Suppressor macrophage treated with lipopolysaccharide for 4 hours (primary cell): ENCODE results near the gene SRP14.
"Not testable (repeated sequence)": the region's sequence is repeated elsewhere in the genome, so short reads cannot be mapped to it uniquely, and the experiment has no call there.

Experiments used
- DNase-seq: peaks from one replicate; pipeline ENCODE4 v3.0.0-alpha.2; 2020

The SRP14 gene

DNA sequence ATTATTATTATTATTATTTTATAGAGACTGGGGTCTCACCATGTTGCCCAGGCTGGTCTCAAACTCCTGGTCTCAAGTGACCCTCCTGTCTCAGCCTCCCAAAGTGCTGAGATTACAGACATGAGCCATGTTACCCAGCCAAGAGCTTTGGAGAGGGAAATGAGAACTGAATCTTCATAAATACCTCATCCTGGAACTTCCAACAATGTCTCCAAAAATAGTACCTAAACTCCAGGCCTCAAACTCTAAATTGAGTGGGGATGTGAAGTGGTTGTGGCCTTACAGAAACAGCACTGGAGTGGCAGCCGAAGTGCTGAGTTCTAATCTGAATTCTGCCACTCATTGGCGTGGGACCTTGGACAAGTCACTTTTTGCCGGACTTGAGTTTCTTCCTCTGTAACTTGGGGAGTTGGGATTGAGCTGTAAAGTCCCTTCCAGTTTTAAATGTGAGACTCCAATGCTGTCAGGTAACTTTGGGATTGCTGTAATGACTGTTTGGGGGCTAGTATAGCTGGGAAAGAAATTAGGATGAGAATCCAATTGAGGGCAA, 10.0 kb upstream of the SRP14 start:
- DNase-seq, result peak; percentile 78

DNA sequence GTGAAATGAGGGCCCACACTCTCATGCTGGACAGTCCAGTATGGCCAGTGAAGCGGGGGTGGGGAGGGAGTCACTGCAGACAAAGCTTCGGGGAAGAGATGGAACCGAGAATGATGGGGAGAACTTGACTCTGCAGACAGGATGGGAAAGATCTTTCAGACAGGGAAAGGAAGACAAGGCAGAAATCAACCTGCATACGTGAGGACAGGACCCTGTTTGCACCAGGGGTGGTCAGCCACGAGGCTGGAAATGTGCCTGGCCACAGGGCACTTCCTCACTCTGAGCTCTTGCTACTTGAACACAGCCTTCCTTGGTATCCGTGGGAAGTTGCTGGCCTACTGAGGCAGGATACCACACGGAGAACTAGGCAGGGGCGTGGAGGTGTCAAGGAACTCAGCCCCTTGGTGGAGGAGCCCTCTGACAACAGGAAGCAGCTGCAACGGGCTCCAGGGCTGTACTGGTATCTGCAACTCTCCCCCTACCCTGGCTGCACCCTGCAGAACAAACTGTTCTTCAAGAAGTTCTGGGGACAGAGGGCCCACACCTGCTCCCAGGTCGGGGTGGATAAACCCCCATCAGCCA, 9.3 kb upstream of the SRP14 start:
- no peak for DNase-seq

DNA sequence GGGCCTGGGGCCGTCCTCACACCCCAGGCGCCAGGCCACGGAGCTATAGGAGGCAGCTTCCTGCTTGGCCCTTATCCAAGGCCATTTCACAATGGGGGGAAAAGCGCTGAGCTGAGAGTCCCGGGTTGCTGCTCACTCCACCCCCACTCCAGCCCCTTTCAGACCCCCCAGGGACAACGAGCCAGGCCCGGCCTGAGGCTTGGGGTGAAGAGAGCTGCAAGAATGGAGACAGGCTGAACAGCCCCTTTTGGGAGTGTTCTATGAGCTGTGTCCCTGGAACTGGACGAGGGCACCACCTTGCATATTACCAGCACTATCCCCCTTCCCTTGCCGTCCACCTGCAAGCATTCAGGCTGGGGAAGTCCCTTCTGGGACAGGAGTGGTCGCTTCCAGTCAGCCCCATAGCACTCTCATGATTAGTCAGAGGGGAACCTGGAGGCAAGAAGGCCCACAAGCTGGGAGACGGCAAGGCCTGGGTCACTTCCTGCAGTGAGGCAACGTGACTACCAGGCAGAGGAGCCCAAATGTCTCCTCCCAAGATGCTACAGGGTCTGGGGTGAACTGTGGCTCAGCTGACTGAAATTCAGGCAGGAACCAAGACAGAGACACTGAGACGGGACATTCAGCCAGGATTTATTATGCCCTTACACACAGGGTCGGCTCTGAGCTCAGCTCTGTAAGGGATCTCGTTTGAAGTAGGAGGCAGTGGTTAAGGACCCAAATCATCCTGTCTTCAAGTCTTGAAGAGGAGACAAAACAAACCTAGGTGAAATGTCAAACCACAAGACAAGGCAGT, 8.6 kb upstream of the SRP14 start:
- peak; percentile 92 for DNase-seq

DNA sequence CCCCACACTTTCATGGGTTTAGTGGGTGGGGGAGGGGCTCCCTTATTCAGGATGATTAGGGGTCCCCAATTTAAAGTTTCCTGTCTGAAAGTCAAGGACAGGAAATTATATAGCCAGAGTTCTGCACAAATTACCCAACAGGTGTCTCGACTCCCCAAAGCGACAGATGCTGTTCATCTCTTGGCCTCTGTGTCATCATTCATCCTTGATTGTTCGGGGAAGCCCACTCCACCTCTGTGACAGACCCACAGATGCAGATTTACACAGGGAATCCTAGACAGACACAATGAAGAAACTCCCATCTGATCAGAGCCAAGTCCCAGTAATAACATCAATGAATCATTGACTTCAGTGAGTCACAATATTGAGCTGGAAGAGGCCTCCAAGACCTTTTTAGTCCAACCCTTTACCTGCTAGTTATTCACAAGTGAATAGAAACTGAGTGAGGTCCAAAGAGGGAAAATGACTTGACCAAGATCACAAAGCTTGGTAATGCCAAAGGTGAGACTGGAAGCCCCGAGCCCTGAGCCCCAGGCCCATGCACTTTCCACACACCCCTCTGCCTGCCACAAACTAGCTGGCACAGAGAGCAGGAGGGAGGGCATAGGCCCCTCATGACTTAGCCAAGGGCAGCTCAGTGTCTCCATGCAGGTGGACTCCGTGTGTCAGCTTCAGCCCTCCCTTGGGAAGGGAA, 7.9 kb upstream of the SRP14 start:
- peak; percentile 74 for DNase-seq

DNA sequence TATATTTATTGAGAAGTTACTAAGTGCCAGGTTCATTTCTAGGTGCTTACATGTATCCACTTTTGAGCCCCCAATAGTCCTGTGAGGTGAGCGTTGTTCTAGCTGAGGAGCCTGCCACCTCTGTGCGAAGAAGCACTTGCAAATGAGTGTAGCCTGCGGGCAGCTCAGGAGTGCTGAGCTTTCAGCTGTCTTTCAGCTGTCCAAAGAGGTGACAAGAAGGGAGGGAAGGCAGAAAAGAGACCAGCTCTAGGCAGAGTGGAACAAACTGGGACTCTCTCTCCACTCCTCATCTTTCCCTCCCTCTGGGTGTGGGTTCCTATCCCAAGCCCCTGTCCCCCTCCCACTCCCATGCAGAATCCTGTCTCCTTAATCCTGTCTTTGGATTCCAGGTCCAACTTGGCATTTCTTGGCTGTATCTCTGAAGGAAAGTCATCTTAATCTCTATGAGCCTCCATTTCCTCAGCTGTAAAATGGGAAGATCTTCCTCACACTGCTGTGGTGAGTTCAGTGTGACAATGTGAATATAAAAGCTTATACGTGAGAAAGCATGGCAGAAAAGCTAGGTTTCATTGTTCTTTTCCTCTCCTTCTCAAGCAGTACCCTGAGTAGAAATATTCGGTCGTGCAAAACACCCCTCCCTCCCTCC, 6.7 kb upstream of the SRP14 start:
- DNase-seq, result no peak

DNA sequence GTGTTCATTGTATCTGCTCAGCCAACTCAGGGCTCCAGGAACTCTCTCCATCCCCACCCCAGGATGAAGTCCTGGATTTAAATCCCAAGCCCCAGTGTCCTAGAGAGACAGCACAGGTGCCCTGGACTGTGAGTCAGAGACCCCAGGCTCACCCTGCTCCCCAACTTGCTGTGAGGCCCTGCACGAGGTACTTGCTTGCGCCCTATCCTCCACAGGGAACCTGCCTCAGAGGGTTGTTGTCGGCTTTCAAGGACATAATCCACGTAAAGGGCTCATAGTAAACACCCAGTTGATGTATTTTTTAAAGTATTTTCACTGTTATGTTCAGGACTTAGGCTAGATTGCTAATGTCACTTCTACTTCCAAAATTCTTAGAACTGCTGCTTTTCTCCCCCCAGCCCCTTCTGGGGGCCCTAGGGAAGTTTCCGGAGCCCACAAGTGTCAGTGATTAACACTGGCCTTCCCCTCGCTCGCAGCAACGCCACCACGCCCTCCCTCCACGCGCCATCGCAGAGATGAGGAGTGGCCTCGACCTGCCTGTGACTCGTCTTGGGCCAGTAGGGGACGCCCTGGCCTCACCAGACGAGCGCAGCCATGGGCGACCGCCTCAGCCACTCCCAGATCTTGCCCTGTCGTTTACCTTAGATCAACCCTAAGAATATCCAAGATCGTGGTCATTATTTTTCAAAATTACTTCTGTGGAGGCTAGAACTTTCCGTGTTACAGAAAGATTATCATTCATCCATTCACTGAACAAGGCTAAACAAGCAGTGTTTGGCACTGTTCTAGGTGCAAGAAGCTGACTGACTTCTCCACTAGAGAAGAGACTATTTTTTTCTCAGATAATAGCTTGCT, 6.0 kb upstream of the SRP14 start:
- peak; percentile 93 for DNase-seq

DNA sequence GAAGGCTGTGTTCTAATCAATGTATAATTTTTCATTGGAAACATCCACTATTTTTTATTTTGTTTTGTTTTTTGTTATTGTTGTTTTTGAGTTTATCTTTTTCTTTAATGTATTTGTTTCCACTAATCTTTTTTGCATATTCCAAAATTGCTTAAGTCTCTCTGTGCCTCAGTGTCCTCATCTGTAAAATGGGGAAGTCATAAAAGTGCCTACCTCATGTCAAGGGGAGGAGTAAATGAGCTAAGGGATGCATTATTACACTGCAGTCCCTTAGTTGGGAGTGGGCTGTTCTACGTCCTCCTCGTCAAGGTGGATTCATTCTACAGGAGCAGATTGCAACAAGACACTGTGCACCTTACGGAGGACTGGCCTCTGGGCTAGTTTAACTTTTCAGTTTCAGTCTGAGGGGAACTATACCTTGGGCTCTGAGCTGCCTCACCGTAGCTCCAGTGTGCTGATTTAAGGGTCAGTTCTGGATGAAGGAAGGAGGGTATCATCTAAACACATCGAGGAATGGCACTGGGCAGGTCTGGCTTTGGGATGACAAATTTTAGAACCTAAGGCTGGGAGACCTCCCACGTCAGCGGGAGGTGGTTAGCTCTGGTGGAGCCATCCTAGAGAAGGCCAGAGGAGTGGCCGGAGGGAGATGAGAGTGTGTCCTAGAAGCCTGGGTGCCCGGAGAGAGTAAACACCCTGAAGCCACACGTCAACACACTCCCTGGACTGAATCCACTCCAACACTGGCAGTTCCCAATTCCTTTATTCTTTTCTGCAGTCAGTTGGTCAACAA, 5.1 kb upstream of the SRP14 start:
- no peak for DNase-seq

DNA sequence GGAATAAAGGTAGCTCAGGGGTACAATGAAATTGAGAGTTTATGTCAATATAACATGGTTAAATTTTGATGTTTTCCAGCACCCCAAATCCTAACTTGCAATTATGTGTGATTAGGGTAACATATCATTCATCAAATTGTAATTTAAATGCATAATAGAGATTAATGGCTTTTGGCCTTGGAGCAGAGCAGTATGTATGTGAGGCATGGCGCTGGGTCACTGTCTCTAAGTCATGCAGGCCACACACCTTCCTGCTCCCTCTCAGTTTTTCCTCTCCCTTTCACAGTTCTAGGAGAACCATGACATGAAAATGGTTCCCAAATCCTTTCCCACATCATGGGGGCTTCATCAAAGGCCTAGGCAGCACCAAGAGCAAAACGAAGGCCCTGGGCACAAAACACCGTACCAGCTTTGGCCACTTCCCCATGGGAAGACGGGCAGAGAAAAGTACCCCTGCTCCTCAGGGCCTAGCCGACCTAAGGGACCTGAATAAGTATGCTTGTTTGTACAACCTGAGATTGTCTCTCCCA, 3.9 kb upstream of the SRP14 start:
- no peak for DNase-seq

DNA sequence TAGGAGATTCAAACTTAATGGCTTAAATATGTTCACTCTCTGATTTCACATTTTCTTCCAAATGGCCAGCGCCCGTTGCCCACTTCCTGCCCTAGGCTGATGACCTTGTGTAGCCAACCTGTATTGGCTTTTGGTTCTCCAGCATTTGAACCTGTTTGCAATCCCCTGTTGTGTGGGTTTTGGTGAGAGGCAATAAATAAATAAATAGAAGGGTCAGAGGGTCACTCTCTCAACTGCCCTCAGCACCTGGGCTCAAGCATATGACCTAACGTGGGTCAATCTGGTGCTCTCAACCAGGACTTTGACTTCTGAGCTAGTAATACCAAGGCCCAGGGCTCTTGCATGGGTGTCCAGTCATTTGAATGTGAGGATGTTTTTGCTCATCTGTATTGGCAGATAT, 1.8 kb upstream of the SRP14 start:
- DNase-seq, result no peak

DNA sequence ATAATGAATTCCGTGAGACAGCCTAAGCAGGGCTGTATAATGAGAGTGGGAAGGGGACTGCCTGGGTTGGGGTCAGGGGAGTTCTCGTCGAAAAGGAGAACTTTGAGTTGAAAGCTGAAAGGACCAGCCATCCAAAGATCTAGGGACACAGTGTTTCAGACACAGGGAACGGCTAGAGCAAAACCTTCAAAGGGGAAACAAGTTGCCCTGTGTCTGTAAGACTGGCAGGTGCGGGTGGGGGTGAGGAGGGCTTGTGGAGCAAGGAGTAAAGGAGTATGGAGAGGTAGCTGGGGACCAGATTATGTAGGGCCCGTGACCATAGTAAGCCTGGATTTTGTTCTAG, 1.3 kb upstream of the SRP14 start:
- no peak for DNase-seq

DNA sequence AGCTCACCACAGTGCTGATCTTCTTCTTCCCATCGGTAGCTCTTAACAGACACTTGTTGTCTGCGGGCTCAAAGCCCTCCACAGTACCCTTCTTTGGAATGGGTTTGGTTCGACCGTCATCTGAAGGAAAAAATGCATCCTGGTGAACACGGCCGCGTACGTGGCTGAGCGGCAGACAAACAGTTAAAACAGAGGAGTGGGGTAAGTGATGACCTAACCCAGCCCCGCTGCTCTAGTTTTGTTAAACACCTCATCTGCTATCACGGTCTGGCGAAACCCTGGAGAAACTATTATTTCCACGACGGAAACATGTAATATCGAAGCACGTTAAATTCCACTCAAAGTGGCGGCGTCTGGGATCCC, 725 bp downstream of the SRP14 start:
- DNase-seq, result no peak

DNA sequence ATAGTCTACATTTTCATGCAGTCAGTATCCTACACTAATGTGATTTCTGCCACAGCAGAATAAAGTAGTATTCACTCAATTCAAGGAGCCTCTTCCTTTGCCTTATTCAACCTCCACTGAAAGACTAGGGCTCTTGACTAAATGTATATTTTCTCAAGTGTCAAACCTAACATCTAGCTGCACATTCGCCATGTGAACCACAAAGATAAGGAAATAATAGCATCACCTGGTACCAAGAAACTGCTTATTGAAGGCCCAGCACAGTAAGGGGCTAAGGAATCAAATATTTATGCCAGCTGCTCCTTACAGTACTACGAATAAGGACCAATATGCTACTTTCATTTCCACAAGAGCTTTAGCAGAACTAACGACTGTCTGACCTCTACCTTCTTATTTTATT, 1.3 kb downstream of the SRP14 start:
- DNase-seq, result no peak

DNA sequence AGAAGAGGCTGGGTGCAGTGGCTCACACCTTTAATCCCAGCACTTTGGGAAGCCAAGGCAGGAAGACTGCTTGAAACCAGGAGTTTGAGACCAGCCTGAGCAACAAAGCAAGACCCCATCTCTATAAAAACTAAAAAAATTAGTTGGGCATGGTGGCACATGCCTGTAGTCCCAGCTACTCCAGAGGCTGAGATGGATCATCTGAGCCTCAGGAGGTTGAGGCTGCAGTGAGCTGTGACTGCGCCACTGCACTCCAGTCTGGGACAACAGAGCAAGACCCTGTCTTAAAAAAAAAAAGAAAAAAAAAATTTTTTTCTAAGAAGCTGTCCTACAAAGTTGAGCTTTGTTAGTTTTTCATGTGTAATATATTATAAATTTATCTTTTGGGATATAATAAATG, 3.8 kb downstream of the SRP14 start:
- not testable (repeated sequence) for DNase-seq

DNA sequence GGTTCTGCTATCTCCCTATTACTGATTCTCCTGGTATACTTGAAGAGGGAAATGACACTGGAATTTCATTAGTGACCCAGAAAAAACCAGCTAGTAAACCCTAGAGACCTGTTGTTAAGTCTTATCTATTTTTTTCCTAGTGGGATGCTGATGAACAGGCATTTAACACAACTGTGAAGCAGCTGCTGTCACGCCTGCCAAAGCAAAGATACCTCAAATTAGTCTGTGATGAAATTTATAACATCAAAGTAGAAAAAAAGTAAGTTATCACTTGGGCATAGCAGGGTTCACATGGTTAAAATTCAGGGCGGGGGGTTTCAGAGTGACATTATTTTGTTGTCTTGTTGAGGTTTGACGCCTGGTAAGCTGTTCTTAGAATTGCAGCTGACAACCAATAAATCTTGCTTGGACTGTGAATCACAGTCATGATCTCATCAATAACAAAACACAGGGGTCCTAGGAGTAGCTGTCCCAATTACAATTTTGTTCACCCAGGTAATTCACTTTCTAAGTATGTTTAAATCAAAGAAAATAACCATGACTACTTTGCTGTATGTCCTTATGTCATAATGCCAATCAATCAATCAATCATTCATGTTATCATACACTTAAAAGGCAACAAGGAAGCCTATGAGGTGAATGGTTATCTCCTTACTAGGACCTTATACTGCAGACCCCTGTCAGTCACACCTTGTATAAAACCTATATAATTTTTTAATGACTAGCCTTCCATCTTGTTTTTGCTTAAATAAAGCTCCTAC, 4.6 kb downstream of the SRP14 start:
- DNase-seq, result no peak

DNA sequence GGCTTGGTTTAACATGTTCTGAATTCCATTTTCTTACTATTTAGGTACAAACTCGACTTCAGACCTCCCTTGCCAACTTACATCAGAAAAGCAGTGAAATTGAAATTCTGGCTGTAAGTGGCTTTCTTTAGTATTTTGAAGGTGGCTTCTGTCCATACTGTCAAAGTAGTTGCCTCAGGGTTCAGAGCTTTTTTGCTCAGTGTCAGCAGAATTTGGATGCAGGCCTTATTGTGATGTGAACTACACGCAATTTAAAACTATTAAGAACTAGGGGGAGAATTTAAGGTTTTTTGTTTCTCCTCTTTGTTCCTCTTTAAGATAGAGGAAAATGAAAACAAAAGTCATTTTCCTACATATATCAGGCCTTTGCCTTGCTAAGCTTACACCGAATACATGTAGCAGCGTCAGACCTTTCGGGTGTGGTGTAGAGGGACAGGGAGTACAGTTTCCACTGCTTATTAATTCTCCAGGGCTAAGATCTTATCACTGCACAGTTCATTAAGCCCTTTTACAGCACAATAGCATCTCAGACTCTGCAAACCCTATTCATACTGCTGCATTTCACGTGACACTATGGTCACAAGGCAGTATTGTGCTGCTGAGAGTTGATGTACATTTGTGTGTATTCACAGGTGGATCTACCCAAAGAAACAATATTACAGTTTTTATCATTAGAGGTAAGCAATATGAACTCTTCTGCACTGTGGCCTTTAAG, 6.7 kb downstream of the SRP14 start:
- DNase-seq, result no peak

DNA sequence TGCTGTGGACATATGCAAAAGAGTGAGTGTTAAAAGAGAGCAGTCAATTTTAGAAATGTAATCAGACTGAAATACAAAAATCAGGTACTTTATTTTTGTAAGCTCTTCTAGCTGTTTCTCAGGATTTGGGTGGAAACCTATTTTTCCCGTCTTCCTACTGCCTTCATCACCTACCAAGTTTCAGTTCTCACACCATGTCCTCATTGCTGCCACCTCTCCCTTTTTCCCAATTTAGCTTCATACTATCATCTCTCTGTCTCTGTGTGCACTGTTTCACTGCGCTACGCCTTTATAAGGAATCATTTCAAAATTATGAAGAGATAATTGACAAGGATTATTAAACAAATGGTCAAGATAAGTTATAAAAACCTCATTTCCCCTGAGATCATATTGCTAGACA, 7.7 kb downstream of the SRP14 start:
- no peak for DNase-seq

DNA sequence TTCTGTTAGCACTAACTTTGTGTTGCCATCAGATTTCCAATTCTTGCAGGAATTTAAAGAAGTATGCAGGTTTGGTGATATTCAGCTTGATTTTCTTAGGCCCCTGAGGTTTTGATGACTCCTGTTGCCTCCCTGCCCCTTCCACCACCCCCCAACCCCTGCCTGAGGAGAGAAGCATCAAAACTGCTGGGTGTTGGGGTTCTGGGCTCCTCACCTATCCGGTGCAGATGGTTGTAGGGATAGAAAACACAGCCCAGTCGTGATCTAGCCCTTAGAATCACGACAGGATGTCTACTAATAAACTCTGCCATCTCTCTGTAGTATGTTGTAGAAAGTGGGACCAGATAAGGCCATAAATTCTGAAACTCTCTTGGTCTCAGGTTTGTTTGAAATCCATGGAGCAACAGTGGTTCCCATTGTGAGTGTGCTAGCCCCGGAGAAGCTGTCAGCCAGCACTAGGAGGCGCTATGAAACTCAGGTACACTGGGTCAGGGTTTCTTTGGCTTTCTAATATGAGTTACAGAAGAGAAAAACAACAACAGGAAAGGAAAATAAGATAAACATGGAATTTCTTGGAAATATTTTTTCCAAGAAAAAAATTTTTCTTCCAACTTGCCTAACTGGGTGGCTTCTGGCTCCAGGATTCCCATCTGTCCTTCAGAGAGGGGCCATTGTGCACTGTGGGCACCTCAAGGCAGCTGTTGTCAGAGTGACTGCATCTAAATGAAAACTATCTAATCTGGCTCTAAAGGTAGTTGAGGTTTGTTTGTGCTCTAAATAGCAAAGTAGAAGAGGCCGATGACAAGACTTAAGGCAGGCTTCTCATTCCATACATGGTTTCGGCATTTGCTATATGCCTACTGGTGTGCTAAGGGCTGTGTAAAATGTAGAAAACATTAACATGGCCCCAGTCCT, 8.7 kb downstream of the SRP14 start:
- DNase-seq, result peak; percentile 16

DNA sequence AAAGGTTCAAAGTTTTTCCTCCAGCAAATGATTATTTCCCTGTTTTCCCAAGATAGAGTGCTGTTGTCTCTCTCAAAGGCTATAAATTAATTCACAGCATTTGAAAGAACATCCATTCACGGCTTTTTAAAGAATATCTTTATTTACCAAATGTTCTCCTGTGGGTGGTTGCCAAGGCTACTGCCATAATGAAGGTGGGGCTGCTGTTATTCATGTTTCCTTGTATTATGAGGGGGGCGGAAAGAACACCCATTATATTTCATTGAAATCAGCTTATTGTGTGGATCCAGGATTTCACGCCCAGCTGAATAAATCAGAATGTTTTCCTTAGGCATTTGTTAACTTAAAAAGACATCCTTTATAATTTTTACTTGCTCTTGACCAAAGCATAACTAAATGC, 10.1 kb downstream of the SRP14 start:
- DNase-seq, result no peak

DNA sequence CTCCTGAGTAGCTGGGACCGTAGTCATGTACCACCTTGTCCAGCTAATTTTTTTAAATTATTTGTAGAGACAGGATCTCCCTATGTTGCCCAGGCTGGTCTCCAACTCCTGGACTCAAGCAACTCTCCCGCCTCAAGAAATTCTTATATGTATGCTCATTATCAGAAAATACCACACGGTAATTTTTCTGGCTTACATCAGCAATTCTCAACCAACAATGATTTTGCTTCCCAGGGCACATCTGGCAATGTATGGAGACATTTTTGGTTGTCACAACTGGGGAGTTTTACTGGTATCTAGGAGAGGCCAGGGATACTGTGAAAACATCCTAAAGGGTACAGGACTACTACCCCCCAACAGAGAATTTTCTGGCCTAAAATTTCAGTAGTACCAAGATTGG, 10.8 kb downstream of the SRP14 start:
- DNase-seq, result no peak
